ENCODE results near the gene ELOB.
"Not testable (repeated sequence)": the region's sequence is repeated elsewhere in the genome, so short reads cannot be mapped to it uniquely, and the experiment has no call there.

ELOB gene

GRCh38 chr16:2736476-2737237 lies 40.4 kb downstream of the ELOB start:
- DNase-seq (ENCODE audit: low read depth) = no peak
- no peak for TF ChIP-seq MYC (IDR thresholded peaks at IDR 0.05; ENCODE audit: low read depth, low read length)
- no peak for TF ChIP-seq MAX (IDR thresholded peaks at IDR 0.05; ENCODE audit: low read depth, low read length)
- TF ChIP-seq, protein P1, sequence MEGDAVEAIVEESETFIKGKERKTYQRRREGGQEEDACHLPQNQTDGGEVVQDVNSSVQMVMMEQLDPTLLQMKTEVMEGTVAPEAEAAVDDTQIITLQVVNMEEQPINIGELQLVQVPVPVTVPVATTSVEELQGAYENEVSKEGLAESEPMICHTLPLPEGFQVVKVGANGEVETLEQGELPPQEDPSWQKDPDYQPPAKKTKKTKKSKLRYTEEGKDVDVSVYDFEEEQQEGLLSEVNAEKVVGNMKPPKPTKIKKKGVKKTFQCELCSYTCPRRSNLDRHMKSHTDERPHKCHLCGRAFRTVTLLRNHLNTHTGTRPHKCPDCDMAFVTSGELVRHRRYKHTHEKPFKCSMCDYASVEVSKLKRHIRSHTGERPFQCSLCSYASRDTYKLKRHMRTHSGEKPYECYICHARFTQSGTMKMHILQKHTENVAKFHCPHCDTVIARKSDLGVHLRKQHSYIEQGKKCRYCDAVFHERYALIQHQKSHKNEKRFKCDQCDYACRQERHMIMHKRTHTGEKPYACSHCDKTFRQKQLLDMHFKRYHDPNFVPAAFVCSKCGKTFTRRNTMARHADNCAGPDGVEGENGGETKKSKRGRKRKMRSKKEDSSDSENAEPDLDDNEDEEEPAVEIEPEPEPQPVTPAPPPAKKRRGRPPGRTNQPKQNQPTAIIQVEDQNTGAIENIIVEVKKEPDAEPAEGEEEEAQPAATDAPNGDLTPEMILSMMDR (IDR thresholded peaks at IDR 0.05; ENCODE audit: low read depth, low read length) = no peak
- TF ChIP-seq POLR2A (IDR thresholded peaks at IDR 0.05; ENCODE audit: extremely low read depth, insufficient read length) = no peak
- no peak overlapping the region for H3K4me3 ChIP-seq (ENCODE audit: low read depth, low read length)

GRCh38 chr16:2734844-2735515 lies 42.1 kb downstream of the ELOB start:
- no peak for TF ChIP-seq MAX (IDR thresholded peaks at IDR 0.05; ENCODE audit: low read depth, low read length)
- TF ChIP-seq POLR2A (IDR thresholded peaks at IDR 0.05; ENCODE audit: extremely low read depth, insufficient read length) = no peak
- no peak for TF ChIP-seq MYC (IDR thresholded peaks at IDR 0.05; ENCODE audit: low read depth, low read length)
- TF ChIP-seq, protein P1 (IDR thresholded peaks at IDR 0.05; ENCODE audit: low read depth, low read length) = no peak

GRCh38 chr16:2728034-2728433 lies 49.0 kb downstream of the ELOB start:
- TF ChIP-seq MAX (IDR thresholded peaks at IDR 0.05; ENCODE audit: low read depth, low read length) = no peak
- TF ChIP-seq, protein P1 (IDR thresholded peaks at IDR 0.05; ENCODE audit: low read depth, low read length) = no peak
- no peak for TF ChIP-seq POLR2A (IDR thresholded peaks at IDR 0.05; ENCODE audit: extremely low read depth, insufficient read length)
- TF ChIP-seq MYC (IDR thresholded peaks at IDR 0.05; ENCODE audit: low read depth, low read length) = no peak
- no peak for DNase-seq (ENCODE audit: low read depth)
- H3K4me3 ChIP-seq (ENCODE audit: low read depth, low read length) = no peak overlapping the region

More at GRCh38 chr16:2734844-2735515, 42.1 kb downstream of the ELOB start:
- DNase-seq (ENCODE audit: low read depth) = no peak
- H3K4me3 ChIP-seq (ENCODE audit: low read depth, low read length) = no peak overlapping the region

DNA sequence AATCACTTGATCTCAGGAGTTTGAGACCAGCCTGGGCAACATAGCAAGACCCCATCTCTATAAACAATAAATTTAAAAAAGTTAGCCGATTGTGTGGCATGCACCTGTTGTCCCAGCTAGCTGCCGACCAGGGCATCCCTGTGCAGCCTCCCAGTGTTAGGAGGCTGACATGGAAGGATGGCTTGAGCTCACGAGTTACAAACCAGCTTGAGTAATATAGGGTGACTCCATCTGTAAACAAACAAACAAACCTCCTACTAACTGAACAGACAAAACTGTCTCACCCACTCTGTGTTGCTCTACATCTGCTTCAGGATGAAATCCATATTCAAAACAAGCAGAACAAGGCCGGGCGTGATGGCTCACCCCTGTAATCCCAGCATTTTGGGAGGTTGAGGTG lies 50.2 kb downstream of the ELOB start:
- TF ChIP-seq MYC (IDR thresholded peaks at IDR 0.05; ENCODE audit: low read depth, low read length) (no peak), MAX (IDR thresholded peaks at IDR 0.05; ENCODE audit: low read depth, low read length) (no peak), POLR2A (IDR thresholded peaks at IDR 0.05; ENCODE audit: extremely low read depth, insufficient read length) (no peak)
- TF ChIP-seq, protein P1 (IDR thresholded peaks at IDR 0.05; ENCODE audit: low read depth, low read length) = no peak
- no peak for DNase-seq (ENCODE audit: low read depth)
- H3K4me3 ChIP-seq (ENCODE audit: low read depth, low read length) = no peak overlapping the region

- no peak for TF ChIP-seq POLR2A (IDR thresholded peaks at IDR 0.05; ENCODE audit: extremely low read depth, insufficient read length)
Observed at GRCh38 chr16:2724816-2725348, 52.2 kb downstream of the ELOB start.

GRCh38 chr16:2724088-2724676 lies 52.9 kb downstream of the ELOB start:
- H3K4me3 ChIP-seq (ENCODE audit: low read depth, low read length) = no peak overlapping the region
- TF ChIP-seq, protein P1 (IDR thresholded peaks at IDR 0.05; ENCODE audit: low read depth, low read length) = no peak
- TF ChIP-seq POLR2A (IDR thresholded peaks at IDR 0.05; ENCODE audit: extremely low read depth, insufficient read length) (no peak), MAX (IDR thresholded peaks at IDR 0.05; ENCODE audit: low read depth, low read length) (no peak), MYC (IDR thresholded peaks at IDR 0.05; ENCODE audit: low read depth, low read length) (no peak)
- DNase-seq (ENCODE audit: low read depth) = no peak

More at GRCh38 chr16:2724816-2725348, 52.2 kb downstream of the ELOB start:
- DNase-seq (ENCODE audit: low read depth) = no peak
- no peak overlapping the region for H3K4me3 ChIP-seq (ENCODE audit: low read depth, low read length)

GRCh38 chr16:2721634-2722173 lies 55.4 kb downstream of the ELOB start:
- H3K4me3 ChIP-seq (ENCODE audit: low read depth, low read length) = peak overlapping the region; percentile 69
- DNase-seq (ENCODE audit: low read depth) = not testable (repeated sequence)

All from NB4 (cell line).